Transverse colon (tissue), 4 donors: Measurements from ENCODE around the gene PIAS1. TPM values are rescaled to one million over a fixed set of nuclear protein-coding genes. Genes with fewer than 3 reads are reported as not detected.

Experiments used
- DNase-seq: peaks from one replicate; pipeline ENCODE4 v3.0.0-alpha.2; 2019
- H3K27ac ChIP-seq, 4 donors: fragments of 200-600 bp; sonication (generic); 2 replicates each; pipeline ENCODE4 v1.5.1; 2016 to 2018; ENCODE audit warnings: inconsistent platforms in 4 of 4
- H3K27me3 ChIP-seq: fragments of 200-600 bp; sonication (generic); 2 replicates; pipeline ENCODE4 v1.5.1; 2017; ENCODE audit warnings: inconsistent platforms
- H3K36me3 ChIP-seq, 4 donors: fragments of 200-600 bp; sonication (generic); 2 replicates each; pipeline ENCODE4 v1.5.1; 2017 to 2019; ENCODE audit warnings: inconsistent platforms in 4 of 4
- H3K4me1 ChIP-seq, 4 donors: fragments of 200-600 bp; sonication (generic); 2 replicates each; pipeline ENCODE4 v1.5.1; 2017 to 2020; ENCODE audit warnings: inconsistent platforms in 4 of 4
- H3K4me3 ChIP-seq, 4 donors: fragments of 200-600 bp; sonication (generic); 1 replicate in 1 of 4; 2 replicates in 3 of 4; pipeline versions ENCODE4 v1.5.1 to v1.6.1; 2017 to 2019; ENCODE audit warnings: inconsistent platforms in 4 of 4
- H3K9me3 ChIP-seq, 2 donors: fragments of 200-600 bp; sonication (generic); 2 replicates each; pipeline ENCODE4 v1.5.1; 2017 to 2019; ENCODE audit warnings: inconsistent platforms in 2 of 2
- EP300 ChIP-seq: sonication (generic); formaldehyde crosslinking; IDR thresholded peaks from one replicate; pipeline ENCODE4 v1.6.1; 2017; ENCODE audit warnings: antibody characterized with exemption, low read depth
- POLR2A ChIP-seq: fragments of 450-650 bp; IDR thresholded peaks from one replicate; pipeline ENCODE4 v1.6.1; 2016; ENCODE audit warnings: antibody characterized with exemption, mild to moderate bottlenecking, moderate library complexity
- POLR2AphosphoS5 ChIP-seq, 3 donors: sonication (generic); formaldehyde crosslinking; IDR thresholded peaks; one replicate each; pipeline ENCODE4 v1.6.1; 2016; ENCODE audit warnings: antibody characterized with exemption in 3 of 3
- WGBS, 2 donors: methylation state at CpG; one replicate each; pipeline ENCODE4 v1.1.5; 2018; ENCODE audit warnings: low coverage in 1 of 2; 5-methylcytosine and 5-hydroxymethylcytosine counted together
- in situ Hi-C, 4 donors: fragments of 200-750 bp; cut with MboI; loops; one replicate each; pipeline versions ENCODE4 v1.15.0 to v1.15.1; 2017; ENCODE audit warnings: low sequenced_read_pairs in 3 of 4, low pct_ligation_motif_present in 1 of 4, low pct_unique_long_range_greater_than_20kb in 1 of 4
- intact Hi-C: fragments of 100-400 bp; cut with DNase I; formaldehyde crosslinking; loops from one replicate; pipeline ENCODE4 v1.15.1; 2023; ENCODE audit warnings: low total_unique reads
- total RNA-seq, 4 donors: library from RNA; depleted of rRNA; stranded (reverse); fragments of >200 nt; gene quantifications; one replicate each; pipeline ENCODE4 v1.1.0, GENCODE V29; 2016
- TF ChIP-seq, protein P1 (sequence below), 5 experiments: fragments of 200-600 bp in 3 of 5; fragments of 450-650 bp in 2 of 5; sonication (generic) in 3 of 5; IDR thresholded peaks; 1 replicate in 2 of 5; 2 replicates in 3 of 5; pipeline ENCODE4 v1.5.1; 2016 to 2017; ENCODE audit warnings: antibody characterized with exemption in 5 of 5, inconsistent platforms in 3 of 5, mild to moderate bottlenecking in 2 of 5, moderate library complexity in 1 of 5

The PIAS1 gene
- total RNA-seq, 4 donors from 2014 or later = 34.0 to 141 (median 55.4) TPM

DNA sequence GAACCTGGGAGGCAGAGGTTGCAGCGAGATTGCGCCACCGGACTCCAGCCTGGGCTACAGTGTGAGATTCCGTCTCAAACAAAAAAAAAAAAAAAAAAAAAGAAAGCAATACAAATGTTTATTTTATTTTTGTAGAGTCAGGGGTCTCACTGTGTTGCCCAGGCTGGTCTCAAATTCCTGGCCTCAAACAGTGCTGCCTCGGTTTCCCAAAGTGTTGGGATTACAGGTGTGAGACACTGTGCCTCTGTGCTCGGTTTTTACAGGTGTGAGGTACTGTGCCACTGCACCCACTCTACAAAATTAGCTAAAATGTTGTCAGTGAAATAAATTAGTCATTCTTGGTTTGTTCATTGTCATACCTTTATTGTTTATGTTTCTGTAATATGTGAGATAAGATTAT lies 5.5 kb downstream of the PIAS1 start:
- TF ChIP-seq POLR2A (no peak), POLR2AphosphoS5 (IDR thresholded peaks at IDR 0.05) (no peak), EP300 (no peak)
- TF ChIP-seq, protein P1, sequence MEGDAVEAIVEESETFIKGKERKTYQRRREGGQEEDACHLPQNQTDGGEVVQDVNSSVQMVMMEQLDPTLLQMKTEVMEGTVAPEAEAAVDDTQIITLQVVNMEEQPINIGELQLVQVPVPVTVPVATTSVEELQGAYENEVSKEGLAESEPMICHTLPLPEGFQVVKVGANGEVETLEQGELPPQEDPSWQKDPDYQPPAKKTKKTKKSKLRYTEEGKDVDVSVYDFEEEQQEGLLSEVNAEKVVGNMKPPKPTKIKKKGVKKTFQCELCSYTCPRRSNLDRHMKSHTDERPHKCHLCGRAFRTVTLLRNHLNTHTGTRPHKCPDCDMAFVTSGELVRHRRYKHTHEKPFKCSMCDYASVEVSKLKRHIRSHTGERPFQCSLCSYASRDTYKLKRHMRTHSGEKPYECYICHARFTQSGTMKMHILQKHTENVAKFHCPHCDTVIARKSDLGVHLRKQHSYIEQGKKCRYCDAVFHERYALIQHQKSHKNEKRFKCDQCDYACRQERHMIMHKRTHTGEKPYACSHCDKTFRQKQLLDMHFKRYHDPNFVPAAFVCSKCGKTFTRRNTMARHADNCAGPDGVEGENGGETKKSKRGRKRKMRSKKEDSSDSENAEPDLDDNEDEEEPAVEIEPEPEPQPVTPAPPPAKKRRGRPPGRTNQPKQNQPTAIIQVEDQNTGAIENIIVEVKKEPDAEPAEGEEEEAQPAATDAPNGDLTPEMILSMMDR (IDR thresholded peaks at IDR 0.05) = no peak
- intact Hi-C loops (loop anchor here (10.0 kb wide), 1 partner anchor 195 kb away; no protein-coding TSS in a partner anchor), in situ Hi-C loops (loop anchor here in 3 of 4 donors (25.0 kb wide), 2 partner anchors 103 to 197 kb away; no protein-coding TSS in a partner anchor)
- Histone ChIP-seq H3K4me3 (no peak overlapping the region), H3K9me3 (no peaks in the 10 kb centered on the region), H3K4me1 (peaks cover 14 to 80% (median 44%) of the 10 kb centered on the region in 4 donors), H3K27ac (no peak overlapping the region), H3K27me3 (no peaks in the 10 kb centered on the region), H3K36me3 (no peaks in the 10 kb centered on the region)
- DNase-seq = no peak
- WGBS, 2 donors = 95 to 100% methylated on average over 1 to 6 of the region's 6 CpGs

DNA sequence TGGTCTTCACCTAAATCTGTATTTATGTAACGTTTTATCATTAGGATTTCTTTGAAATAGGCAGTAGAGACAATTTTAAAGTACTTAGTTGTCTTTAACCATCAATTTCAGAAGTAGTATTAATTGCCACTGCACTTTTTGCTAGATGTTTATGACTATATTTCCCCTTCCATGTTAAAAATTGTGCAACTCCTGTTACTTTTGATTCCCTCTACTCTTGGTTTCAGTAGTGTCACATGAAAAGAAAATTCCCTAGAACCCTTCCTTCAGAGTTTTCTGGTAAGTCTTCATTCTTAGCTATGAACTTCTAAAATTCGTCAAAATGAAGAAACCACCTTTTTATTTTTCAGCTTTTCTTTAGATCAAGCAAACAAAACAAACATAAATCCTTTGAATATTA lies 7.1 kb downstream of the PIAS1 start:
- H3K36me3 ChIP-seq = no peaks in the 10 kb centered on the region

DNA sequence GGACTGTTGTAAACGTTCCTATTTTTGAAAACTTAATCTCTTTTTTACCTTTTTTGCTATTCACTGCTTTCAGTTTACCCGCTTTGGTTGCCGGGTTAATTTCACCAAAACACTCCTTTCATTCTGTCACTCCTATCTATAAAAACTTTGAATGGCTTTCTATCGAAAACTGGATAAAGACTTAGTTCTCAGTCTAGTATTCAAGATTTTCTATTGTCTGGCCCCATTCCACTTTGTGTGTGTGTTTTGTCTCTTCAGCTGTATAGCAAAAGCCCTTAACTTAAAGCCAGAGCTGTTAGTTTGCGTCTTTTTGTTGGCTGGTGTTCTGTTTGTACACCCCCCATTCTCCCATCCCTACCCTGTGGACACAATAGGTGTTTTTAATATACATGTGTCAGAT lies 7.5 kb downstream of the PIAS1 start:
- Histone ChIP-seq H3K36me3 (peaks cover 0 to 4% (median 0%) of the 10 kb centered on the region in 4 donors), H3K4me1 (peaks cover 14 to 73% (median 33%) of the 10 kb centered on the region in 4 donors), H3K4me3 (no peak overlapping the region), H3K9me3 (no peaks in the 10 kb centered on the region), H3K27me3 (no peaks in the 10 kb centered on the region), H3K27ac (no peak overlapping the region)
- in situ Hi-C loops = loop anchor here in 3 of 4 donors (25.0 kb wide), 2 partner anchors 101 to 199 kb away; no protein-coding TSS in a partner anchor
- WGBS, 2 donors = 84 to 85% methylated on average over 5 of the region's 5 CpGs
- DNase-seq = no peak
- TF ChIP-seq POLR2A (no peak), POLR2AphosphoS5 (IDR thresholded peaks at IDR 0.05) (no peak), EP300 (no peak)
- TF ChIP-seq, protein P1 (IDR thresholded peaks at IDR 0.05) = no peak
- intact Hi-C loops = no loop called here

More for the DNA sequence above, 7.1 kb downstream of the PIAS1 start:
- H3K27me3 ChIP-seq = no peaks in the 10 kb centered on the region
- intact Hi-C loops (no loop called here), in situ Hi-C loops (loop anchor here in 3 of 4 donors (25.0 kb wide), 2 partner anchors 101 to 199 kb away; no protein-coding TSS in a partner anchor)
- H3K27ac ChIP-seq = no peak overlapping the region
- H3K4me3 ChIP-seq = no peak overlapping the region
- no peaks in the 10 kb centered on the region for H3K9me3 ChIP-seq
- peaks cover 14 to 77% (median 36%) of the 10 kb centered on the region in 4 donors for H3K4me1 ChIP-seq
- WGBS, 2 donors = 70 to 76% methylated on average over 2 of the region's 2 CpGs
- TF ChIP-seq POLR2A (no peak), EP300 (no peak), POLR2AphosphoS5 (IDR thresholded peaks at IDR 0.05) (no peak)
- TF ChIP-seq, protein P1 (IDR thresholded peaks at IDR 0.05) = no peak
- DNase-seq = no peak

DNA sequence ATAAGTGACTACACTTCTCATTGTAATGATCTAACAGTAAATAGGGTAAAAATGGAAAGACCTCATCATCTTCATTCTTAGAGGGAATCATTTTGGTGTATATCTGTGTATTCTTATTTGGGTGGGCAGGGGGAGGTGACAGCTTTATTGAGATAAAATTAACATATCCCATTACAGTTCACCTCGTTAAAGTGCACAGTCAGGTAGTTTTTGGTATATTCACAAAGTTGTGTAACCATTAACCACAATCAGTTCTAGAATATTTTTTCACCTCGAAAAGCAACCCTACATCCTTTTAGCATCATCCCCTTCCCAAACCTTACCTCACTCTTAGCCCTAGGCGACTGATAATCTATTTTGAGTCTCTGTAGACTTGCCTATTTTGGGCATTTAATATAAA lies 8.1 kb downstream of the PIAS1 start:
- Histone ChIP-seq H3K36me3 (peaks cover 0 to 4% (median 0%) of the 10 kb centered on the region in 4 donors), H3K4me3 (no peak overlapping the region), H3K9me3 (no peaks in the 10 kb centered on the region), H3K27ac (no peak overlapping the region), H3K27me3 (no peaks in the 10 kb centered on the region), H3K4me1 (peaks cover 14 to 66% (median 28%) of the 10 kb centered on the region in 4 donors)
- in situ Hi-C loops = loop anchor here in 3 of 4 donors (25.0 kb wide), 2 partner anchors 100 to 200 kb away; no protein-coding TSS in a partner anchor
- DNase-seq = no peak
- intact Hi-C loops = no loop called here
- TF ChIP-seq POLR2AphosphoS5 (IDR thresholded peaks at IDR 0.05) = no peak
- WGBS, 2 donors = 68 to 77% methylated on average over 3 of the region's 3 CpGs
